ENCODE measurements around the gene PPP1R1A.

DNA sequence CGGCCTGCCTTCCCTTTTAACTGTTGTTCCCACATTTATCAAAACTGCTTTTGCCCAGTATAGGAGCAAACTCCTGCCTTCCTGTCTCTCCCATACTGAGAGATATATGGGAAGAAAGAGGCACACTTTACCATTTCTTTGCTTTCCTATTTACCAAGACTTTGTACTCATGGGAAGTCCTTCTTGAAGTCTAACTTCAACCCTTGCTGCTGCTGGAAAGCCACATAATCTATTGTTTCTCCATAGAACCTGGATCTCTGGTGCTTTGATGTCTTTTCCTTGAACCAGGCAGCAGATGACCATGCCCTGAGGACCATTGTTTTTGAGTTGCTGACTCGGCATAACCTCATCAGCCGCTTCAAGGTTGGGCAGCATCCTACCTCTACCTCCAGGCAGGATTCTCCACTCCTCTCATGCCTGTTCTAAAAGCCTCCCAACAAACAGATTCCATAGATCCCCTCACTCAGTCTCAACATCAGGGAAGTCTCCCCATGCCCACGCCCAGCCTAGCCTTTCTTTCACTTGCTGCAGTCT, 18.4 kb downstream of the PPP1R1A start:
- TF ChIP-seq, protein P1, sequence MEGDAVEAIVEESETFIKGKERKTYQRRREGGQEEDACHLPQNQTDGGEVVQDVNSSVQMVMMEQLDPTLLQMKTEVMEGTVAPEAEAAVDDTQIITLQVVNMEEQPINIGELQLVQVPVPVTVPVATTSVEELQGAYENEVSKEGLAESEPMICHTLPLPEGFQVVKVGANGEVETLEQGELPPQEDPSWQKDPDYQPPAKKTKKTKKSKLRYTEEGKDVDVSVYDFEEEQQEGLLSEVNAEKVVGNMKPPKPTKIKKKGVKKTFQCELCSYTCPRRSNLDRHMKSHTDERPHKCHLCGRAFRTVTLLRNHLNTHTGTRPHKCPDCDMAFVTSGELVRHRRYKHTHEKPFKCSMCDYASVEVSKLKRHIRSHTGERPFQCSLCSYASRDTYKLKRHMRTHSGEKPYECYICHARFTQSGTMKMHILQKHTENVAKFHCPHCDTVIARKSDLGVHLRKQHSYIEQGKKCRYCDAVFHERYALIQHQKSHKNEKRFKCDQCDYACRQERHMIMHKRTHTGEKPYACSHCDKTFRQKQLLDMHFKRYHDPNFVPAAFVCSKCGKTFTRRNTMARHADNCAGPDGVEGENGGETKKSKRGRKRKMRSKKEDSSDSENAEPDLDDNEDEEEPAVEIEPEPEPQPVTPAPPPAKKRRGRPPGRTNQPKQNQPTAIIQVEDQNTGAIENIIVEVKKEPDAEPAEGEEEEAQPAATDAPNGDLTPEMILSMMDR (conservative IDR thresholded peaks at IDR 0.05; ENCODE audit: low read depth in 2 of 2) = no peak
- TF ChIP-seq ZNF114 (CRISPR knock-in tag; IDR thresholded peaks at IDR 0.05) = no peak
- TF ChIP-seq POLR2AphosphoS5 (IDR thresholded peaks at IDR 0.05; ENCODE audit: low read depth) = no peak
- no peak for TF ChIP-seq EZH2 (IDR thresholded peaks at IDR 0.05; ENCODE audit: low read depth, unreplicated experiment)
- TF ChIP-seq ZNF331 (CRISPR knock-in tag; IDR thresholded peaks at IDR 0.05; ENCODE audit: low read depth) = no peak
- no peak for TF ChIP-seq JUNB (IDR thresholded peaks at IDR 0.05; ENCODE audit: unreplicated experiment)
